Measurements from ENCODE around the gene AGPAT4.

AGPAT4 gene

DNA sequence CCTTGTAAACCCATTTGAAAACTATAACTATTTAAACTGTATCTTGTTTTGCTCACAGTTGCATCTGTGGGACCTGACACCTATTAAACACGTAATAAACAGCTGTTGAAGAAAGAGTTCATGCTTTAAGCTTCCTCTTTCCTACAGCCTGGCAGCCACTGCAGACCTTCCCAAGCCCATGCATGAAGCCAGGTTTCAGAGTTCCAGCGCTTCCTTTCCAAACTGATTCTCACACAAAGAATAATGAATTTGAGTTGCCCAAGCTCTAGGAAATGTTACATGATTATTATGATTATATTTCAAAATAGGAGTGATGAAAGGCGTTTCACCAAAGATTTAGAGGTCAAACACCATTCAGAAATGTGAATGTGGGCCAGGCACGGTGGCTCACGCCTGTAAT is 3.7 kb downstream of the AGPAT4 start:
- TF ChIP-seq MYC (IDR thresholded peaks at IDR 0.05; ENCODE audit: low read depth, low read length), result no peak
- TF ChIP-seq, protein P1, sequence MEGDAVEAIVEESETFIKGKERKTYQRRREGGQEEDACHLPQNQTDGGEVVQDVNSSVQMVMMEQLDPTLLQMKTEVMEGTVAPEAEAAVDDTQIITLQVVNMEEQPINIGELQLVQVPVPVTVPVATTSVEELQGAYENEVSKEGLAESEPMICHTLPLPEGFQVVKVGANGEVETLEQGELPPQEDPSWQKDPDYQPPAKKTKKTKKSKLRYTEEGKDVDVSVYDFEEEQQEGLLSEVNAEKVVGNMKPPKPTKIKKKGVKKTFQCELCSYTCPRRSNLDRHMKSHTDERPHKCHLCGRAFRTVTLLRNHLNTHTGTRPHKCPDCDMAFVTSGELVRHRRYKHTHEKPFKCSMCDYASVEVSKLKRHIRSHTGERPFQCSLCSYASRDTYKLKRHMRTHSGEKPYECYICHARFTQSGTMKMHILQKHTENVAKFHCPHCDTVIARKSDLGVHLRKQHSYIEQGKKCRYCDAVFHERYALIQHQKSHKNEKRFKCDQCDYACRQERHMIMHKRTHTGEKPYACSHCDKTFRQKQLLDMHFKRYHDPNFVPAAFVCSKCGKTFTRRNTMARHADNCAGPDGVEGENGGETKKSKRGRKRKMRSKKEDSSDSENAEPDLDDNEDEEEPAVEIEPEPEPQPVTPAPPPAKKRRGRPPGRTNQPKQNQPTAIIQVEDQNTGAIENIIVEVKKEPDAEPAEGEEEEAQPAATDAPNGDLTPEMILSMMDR (IDR thresholded peaks at IDR 0.05; ENCODE audit: low read depth, low read length), result no peak
- TF ChIP-seq, protein P2, sequence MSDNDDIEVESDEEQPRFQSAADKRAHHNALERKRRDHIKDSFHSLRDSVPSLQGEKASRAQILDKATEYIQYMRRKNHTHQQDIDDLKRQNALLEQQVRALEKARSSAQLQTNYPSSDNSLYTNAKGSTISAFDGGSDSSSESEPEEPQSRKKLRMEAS (IDR thresholded peaks at IDR 0.05; ENCODE audit: low read depth, low read length), result no peak
- TF ChIP-seq POLR2A (IDR thresholded peaks at IDR 0.05; ENCODE audit: extremely low read depth, insufficient read length), result no peak
- H3K4me3 ChIP-seq (ENCODE audit: low read depth, low read length), result no peak overlapping the region

DNA sequence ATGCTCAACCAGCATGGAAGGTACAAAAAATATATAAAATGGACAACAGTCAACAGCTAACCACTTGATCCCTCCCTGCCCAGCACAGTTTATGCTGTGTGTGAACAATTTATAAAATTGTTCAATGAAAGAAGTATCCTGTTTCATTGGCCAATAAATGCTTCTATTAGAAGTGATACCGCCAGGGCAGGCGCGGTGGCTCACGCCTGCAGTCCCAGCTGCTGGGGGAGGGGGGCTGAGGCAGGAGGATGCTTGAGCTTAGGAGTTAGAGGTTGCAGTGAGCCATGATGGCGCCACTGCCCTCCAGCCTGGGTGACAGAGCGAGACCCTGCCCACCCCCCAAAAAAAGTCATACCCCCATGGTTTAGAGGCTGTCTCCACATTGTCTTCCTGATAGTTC is 4.6 kb downstream of the AGPAT4 start:
- H3K4me3 ChIP-seq (ENCODE audit: low read depth, low read length), result no peak overlapping the region
- no peak for DNase-seq (ENCODE audit: low read depth)
- TF ChIP-seq MYC (IDR thresholded peaks at IDR 0.05; ENCODE audit: low read depth, low read length) (no peak), POLR2A (IDR thresholded peaks at IDR 0.05; ENCODE audit: extremely low read depth, insufficient read length) (no peak)
- TF ChIP-seq, protein P1 (IDR thresholded peaks at IDR 0.05; ENCODE audit: low read depth, low read length), result no peak
- TF ChIP-seq, protein P2 (IDR thresholded peaks at IDR 0.05; ENCODE audit: low read depth, low read length), result no peak

More for the DNA sequence above, 3.7 kb downstream of the AGPAT4 start:
- DNase-seq (ENCODE audit: low read depth), result no peak

DNA sequence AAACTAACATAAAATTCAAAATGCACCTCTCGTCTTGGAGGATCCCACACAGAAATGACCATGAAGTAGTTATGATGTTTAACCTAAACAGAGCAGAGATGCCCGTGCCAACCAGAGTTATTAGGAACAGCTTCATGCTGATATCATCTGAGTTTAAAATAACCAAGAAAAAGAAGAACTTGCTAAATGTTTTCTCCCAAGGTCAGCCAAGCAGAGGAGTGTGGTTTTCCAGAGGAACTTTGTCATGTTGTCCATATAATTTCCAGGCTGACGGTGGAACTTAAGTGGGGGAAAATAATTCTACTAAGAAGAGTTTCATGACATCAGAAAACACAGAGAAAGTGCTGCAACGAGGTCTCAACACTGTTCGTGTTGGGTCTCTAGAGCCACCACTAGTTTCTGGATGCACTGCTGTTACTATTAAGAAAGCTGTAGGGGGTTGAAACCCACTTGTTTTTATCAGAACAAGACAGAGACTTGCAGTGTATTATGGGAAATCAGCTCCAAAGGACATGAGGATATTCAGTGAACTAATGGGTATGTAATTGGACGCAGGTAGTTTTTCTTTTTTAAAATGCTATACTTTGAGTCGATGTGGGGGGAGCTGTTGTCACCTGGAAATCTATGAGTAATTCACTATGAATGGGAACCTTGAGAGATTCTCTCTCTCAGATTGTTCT is 5.2 kb downstream of the AGPAT4 start:
- TF ChIP-seq, protein P1 (IDR thresholded peaks at IDR 0.05; ENCODE audit: low read depth, low read length), result no peak
- TF ChIP-seq POLR2A (IDR thresholded peaks at IDR 0.05; ENCODE audit: extremely low read depth, insufficient read length), result no peak
- TF ChIP-seq MYC (IDR thresholded peaks at IDR 0.05; ENCODE audit: low read depth, low read length), result no peak
- TF ChIP-seq, protein P2 (IDR thresholded peaks at IDR 0.05; ENCODE audit: low read depth, low read length), result no peak

DNA sequence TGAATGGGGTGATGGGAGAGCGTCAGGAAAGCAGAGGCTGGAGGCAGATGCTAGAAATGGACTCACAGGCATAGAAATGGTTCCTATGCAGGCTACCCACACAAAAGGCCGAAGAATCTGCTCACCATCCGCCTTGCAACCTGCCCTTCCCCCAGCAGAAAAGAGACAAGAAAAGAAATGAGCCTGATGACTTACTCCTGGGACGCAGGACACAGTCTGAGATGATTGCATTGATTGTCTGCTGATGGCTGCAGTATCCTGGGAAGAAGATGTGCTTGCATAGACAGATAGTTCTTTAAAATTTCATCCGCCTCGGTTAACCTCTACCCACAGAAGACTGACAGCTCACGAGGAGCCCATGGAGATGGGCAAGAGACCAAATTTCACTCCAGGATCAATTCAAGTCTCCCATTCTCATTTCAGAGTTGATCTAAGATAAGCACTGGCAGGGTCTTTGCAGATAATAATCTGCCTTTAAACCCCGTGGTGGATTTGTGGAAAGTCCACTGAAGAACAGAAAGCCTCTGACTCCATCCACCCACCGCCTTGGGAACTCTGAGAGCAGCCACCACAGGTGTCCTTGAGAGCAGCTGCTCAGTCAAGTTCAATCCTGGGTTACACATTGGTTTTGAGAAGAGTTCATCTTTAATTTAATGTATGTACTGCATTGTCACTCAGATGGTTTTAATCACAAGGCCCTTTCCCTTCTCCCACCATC is 7.2 kb downstream of the AGPAT4 start:
- TF ChIP-seq, protein P2 (IDR thresholded peaks at IDR 0.05; ENCODE audit: low read depth, low read length), result no peak
- TF ChIP-seq MYC (IDR thresholded peaks at IDR 0.05; ENCODE audit: low read depth, low read length) (no peak), POLR2A (IDR thresholded peaks at IDR 0.05; ENCODE audit: extremely low read depth, insufficient read length) (no peak)
- TF ChIP-seq, protein P1 (IDR thresholded peaks at IDR 0.05; ENCODE audit: low read depth, low read length), result no peak
- DNase-seq (ENCODE audit: low read depth), result no peak
- H3K4me3 ChIP-seq (ENCODE audit: low read depth, low read length), result no peak overlapping the region

More for the DNA sequence above, 5.2 kb downstream of the AGPAT4 start:
- DNase-seq (ENCODE audit: low read depth), result no peak
- H3K4me3 ChIP-seq (ENCODE audit: low read depth, low read length), result no peak overlapping the region

DNA sequence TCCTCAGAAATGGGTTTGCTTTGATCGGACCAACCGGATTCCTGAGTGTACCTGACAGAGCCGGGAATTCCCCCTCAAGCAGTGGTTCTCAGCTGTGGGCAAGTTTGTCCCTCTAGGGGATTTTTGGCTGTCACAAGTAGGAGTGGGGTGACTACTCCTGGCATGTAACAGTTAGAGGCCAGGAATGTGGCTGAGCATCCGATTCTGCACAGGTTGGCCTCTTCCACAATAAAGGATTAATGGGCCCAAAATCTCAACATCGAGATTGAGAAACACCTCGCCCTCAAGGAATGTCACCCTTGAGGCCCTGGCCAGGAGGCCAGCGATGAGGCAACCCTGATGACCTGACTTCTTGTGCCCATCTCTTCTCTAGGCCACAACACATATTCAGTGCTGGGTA is 7.9 kb downstream of the AGPAT4 start:
- TF ChIP-seq, protein P2 (IDR thresholded peaks at IDR 0.05; ENCODE audit: low read depth, low read length), result no peak
- no peak for TF ChIP-seq POLR2A (IDR thresholded peaks at IDR 0.05; ENCODE audit: extremely low read depth, insufficient read length)
- TF ChIP-seq, protein P1 (IDR thresholded peaks at IDR 0.05; ENCODE audit: low read depth, low read length), result no peak
- TF ChIP-seq MYC (IDR thresholded peaks at IDR 0.05; ENCODE audit: low read depth, low read length), result no peak
- DNase-seq (ENCODE audit: low read depth), result no peak
- no peak overlapping the region for H3K4me3 ChIP-seq (ENCODE audit: low read depth, low read length)

All from NB4 (cell line).